GM10266 (cell line): ENCODE measurements around the gene ANO6.

Experiments
- DNase-seq: peaks from one replicate; pipeline ENCODE4 v3.0.0; 2012; ENCODE audit errors: extremely low spot score
- CTCF ChIP-seq: IDR thresholded peaks from 2 replicates; pipeline ENCODE4 v1.5.1; 2012; ENCODE audit warnings: mild to moderate bottlenecking, low read depth; ENCODE audit not compliant: control insufficient read depth, insufficient read depth; ENCODE audit errors: missing control alignments

The ANO6 gene

GRCh38 chr12:45349916-45350315, 134.0 kb downstream of the ANO6 start:
- no peak for TF ChIP-seq CTCF
- DNase-seq = no peak

GRCh38 chr12:45350861-45351260, 135.0 kb downstream of the ANO6 start:
- TF ChIP-seq CTCF = no peak
- no peak for DNase-seq

- no peak for DNase-seq
- no peak for TF ChIP-seq CTCF
Measured at GRCh38 chr12:45351921-45352670, 136.2 kb downstream of the ANO6 start.

GRCh38 chr12:45353944-45354343, 138.0 kb downstream of the ANO6 start:
- TF ChIP-seq CTCF = no peak
- DNase-seq = no peak

- no peak for TF ChIP-seq CTCF
- no peak for DNase-seq
Measured at GRCh38 chr12:45354399-45354798, 138.5 kb downstream of the ANO6 start.

GRCh38 chr12:45355730-45356129, 139.8 kb downstream of the ANO6 start:
- no peak for DNase-seq
- no peak for TF ChIP-seq CTCF

GRCh38 chr12:45356822-45357538, 141.1 kb downstream of the ANO6 start:
- no peak for DNase-seq
- no peak for TF ChIP-seq CTCF
